Activated T-helper 1 cell treated with anti-CD3 and anti-CD28 coated beads, Interleukin-2, amount 50 U/mL, for 16 hours (primary cell): ENCODE results near the gene CFAP92.

Source experiments
- DNase-seq, 2 donors: peaks; one replicate each; pipeline ENCODE4 v3.0.0-alpha.2; 2020; ENCODE audit warnings: low read depth in 1 of 2, low spot score in 1 of 2

CFAP92 gene

GRCh38 chr3:128988286-128988685 is 5.6 kb downstream of the CFAP92 start:
- no peak for DNase-seq

- no peak for DNase-seq
Measured at GRCh38 chr3:128987302-128988100, 6.4 kb downstream of the CFAP92 start.

GRCh38 chr3:128984596-128984995 is 9.3 kb downstream of the CFAP92 start:
- DNase-seq = no peak

- DNase-seq = no peak
Measured at GRCh38 chr3:128983293-128984069, 10.4 kb downstream of the CFAP92 start.

- DNase-seq = no peak
Measured at GRCh38 chr3:128975276-128975675, 18.6 kb downstream of the CFAP92 start.

GRCh38 chr3:128973988-128974564 is 19.8 kb downstream of the CFAP92 start:
- DNase-seq = no peak

GRCh38 chr3:128971421-128972100 is 22.3 kb downstream of the CFAP92 start:
- DNase-seq = no peak

GRCh38 chr3:128970740-128971047 is 23.2 kb downstream of the CFAP92 start:
- no peak for DNase-seq

- peak; percentile 32 for DNase-seq
Measured at GRCh38 chr3:128969993-128970739, 23.7 kb downstream of the CFAP92 start.

GRCh38 chr3:128967748-128968355 is 26.0 kb downstream of the CFAP92 start:
- DNase-seq = no peak

GRCh38 chr3:128965818-128966217 is 28.1 kb downstream of the CFAP92 start:
- DNase-seq = no peak

- DNase-seq = no peak
Measured at GRCh38 chr3:128965280-128965679, 28.6 kb downstream of the CFAP92 start.

- no peak for DNase-seq
Measured at GRCh38 chr3:128956440-128956839, 37.4 kb downstream of the CFAP92 start.

- DNase-seq = no peak
Measured at GRCh38 chr3:128950223-128950938, 43.5 kb downstream of the CFAP92 start.

GRCh38 chr3:128949158-128949557 is 44.7 kb downstream of the CFAP92 start:
- DNase-seq = no peak

GRCh38 chr3:128946411-128946810 is 47.5 kb downstream of the CFAP92 start:
- no peak for DNase-seq

GRCh38 chr3:128945878-128946175 is 48.0 kb downstream of the CFAP92 start:
- no peak for DNase-seq

- no peak for DNase-seq
Measured at GRCh38 chr3:128945041-128945877, 48.6 kb downstream of the CFAP92 start.
